ENCODE data around the gene HOXC9.
A peak's percentile ranks its signal among the peaks of the same experiment; 100 is the strongest.

Gene HOXC9

GRCh38 chr12:53989227-53990113, 10.5 kb upstream of the HOXC9 start:
- DNase-seq = peak; percentile 23 to 45

DNA sequence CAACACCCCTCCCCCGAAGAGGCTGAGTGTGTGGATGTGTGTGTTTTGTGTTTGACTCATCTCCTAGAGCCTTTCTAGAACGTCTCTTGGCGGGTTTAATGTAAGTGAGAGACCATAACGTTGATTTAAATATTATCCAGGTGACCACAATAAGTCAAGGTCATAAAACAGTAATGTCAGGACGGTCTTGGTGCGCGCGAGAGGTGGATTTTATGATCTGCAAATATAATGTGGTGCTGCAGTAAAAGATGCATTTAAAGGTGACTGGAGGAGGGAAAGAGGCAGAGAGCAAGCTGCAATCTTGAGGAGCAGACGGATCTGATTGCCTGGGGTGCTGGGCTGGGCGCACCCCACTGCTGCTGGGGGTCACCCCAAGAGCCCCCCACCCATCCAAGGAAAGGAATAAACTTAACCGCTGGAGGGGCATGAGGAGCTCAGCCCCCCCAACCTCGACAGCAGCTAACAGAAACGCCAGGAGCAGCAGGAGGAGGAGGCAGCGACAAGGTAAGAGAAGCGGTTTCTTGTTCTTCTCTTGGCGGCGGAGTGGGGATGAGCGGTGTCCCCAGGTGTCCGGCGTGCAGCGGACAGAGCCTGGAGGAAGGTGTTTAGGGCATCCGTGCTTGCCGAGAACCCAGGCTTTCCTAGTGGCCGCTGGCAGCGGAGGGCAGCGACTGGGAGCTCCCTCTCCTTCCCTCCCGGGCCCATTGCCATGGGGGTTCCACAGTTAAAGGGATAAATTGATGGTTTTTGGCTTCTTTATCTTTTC, 9.5 kb upstream of the HOXC9 start:
- no peak for DNase-seq

DNA sequence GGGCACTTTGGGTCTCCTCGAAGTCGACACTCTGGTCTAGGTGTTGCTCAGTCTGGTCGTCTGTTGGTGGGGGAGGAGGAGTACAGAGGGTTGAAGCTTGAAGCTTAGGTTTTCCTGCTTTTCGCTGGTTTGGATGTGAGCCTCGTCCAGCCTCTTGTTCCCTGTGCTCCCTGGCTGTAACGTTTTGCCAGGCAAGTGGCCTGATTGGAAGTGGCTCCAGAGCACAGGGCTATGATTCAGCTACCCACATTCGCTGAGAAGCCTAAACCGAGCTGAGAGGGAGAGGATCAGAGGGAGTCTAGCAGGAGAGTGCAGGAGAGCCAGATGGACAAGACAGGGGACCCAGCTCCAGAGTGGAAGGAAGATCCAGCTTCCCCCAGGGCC, 8.9 kb upstream of the HOXC9 start:
- no peak for DNase-seq

DNA sequence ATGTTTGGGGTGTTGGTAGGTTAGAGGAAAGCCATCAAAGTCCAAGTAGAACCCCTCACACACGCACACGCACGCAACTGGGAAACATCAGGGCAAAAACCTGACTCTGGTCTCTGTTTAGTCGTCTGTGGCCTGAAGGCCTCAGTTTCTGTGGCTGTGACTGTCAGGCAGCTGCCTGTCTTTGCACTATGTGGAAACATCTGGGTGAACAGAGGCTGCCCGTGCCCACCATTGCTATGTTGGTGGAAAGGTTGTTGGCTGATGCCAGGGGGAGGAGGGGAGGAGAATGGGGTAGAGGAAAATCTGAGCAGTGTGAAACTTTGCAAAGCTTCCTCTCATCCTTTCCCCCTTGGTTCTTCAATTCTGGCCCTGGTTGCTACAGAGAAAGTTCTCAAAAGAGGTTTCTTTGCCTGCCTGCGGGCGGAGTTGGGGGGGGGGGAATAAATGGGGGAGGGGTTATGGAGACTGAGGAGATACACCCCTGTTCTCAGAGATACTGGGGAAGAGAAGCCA, 7.5 kb upstream of the HOXC9 start:
- no peak for DNase-seq

- DNase-seq = no peak
Measured at GRCh38 chr12:53993162-53994008, 6.6 kb upstream of the HOXC9 start.

DNA sequence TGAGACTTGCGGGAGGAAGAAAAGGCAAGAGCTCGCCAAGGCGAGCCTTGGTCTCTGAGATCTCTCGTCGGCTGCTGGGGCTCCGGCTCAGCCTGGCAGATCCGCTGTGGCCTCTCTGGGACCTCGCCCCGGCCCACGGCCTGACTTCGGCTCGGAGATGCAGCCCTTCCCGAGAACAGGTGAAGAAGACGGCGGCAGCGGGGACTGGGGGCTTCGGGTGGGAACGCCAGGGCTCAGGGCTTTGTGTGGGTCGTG, 6.0 kb upstream of the HOXC9 start:
- DNase-seq = no peak

DNA sequence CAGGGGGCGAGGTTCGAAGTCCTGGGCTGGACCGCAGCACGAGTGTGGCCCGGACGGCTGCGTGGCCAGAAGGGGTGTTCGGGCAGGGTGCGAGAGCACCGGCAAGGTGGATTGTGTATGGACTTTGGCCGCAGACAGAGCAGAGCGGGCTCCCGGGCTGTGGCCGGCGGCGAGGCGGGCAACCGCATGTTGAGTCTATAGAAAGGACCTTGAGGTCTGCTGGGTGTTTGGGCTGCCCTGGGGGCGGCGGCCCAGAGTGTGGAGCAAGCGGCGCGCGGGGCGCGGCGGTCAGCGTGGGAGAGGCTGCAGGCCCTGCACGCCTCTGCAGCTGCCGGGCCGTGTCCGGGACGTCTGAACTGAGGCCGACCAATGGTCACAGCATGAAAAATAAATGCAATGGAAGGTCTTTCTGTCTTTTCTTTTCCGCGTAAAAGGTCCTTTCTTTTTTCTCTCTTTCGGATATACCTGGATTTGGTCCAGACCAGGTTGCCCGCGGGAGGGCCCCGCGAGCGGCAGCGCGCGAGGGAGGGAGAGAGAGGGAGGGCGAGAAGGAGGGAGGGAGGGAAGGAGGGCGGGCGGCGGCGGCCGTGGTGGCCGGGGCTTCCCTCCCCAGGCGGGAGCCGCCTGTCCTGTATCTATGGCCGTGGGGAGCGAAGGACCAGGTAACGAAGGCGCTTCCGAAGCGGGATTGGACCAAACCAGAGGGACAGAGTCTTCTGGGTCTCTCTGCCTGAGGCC, 5.5 kb upstream of the HOXC9 start:
- DNase-seq = no peak

GRCh38 chr12:53995002-53995377, 5.0 kb upstream of the HOXC9 start:
- no peak for DNase-seq

DNA sequence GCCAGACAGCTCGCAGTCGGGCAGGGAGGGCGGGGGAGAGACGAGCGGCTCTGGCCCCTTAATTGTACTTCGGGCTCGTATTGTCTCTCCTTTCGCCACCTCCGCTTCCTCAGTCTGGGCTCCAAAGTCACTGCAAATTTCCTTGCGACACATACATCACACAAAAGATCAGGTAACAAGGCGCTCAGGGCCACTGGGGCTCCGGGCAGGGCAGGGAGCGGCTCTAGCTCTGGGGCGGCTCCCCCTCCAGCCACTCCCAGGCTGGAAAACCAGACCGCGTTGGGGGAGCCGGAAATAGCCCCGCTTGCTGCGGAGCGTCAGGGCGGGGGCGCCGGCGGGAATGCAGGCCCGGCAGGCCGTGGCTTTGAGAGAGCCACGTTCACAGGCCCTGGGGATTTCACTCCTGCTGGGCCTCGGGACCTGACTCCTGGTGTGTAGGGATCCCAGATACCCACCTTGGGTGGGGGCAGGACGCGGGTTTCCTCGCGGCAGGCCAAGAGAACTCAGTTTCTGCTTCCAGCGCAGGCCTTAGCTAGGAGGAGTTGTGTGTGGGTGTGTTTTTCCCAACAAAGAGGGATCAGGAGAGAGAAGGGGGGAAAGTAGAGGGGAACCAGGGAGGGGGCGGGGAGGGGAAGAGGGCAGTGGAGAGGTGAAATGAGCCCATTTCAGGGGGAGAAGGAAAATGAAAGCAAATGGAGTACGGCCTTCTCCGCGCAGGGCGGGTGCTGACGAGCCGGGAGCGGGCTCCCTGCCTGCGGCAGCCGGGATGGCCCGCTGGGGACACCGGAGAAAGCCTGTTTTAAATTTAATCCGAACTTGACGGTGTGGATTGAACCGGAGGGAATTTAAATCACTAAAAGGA, 4.4 kb upstream of the HOXC9 start:
- DNase-seq = no peak

DNA sequence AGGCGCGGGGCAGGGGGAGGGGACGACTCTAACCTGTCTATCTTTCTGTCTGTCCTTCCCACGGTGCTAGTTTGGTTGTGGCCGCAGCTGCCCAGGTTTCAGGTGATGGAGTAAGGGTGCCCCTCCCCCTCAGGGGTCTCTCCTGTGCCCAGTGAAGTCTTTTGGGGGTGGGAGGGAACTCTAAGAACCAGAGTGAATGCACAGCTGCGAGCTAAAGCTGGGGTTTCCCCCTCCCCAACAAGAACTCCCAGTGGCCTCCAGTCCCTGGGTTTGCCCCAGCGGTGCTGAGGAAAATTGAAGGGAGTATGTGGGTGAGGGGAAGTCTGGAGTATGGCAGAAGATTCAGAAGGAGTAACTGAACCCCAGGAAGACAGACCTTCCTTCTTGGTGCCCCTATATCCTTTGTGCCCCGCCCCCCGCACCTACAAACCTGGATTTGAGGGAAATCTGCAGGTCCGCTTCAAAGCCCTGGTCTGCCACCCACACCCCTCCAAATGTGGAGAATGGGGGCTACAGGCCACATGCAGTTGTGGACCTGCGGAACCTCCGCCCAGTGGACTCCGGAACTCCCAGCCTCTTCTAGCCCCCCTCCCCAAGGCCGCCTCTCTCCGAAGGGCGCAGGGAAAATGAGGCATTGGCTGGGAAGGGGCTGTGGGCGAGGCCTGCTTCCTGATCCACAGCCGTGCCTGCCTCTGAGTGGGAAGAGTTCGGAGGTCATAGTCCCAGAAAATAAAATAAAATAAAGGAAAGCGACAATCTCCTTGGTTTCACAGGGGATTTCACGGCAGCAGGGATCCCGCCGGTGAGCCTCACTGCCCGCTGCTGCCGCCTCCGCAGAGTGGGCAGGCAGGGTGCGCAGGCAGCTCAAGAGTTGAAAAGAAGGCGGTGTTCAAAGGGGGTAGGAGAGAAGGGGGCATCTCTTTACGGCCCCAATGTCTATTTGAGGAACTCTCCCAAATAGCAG, 3.4 kb upstream of the HOXC9 start:
- no peak for DNase-seq

DNA sequence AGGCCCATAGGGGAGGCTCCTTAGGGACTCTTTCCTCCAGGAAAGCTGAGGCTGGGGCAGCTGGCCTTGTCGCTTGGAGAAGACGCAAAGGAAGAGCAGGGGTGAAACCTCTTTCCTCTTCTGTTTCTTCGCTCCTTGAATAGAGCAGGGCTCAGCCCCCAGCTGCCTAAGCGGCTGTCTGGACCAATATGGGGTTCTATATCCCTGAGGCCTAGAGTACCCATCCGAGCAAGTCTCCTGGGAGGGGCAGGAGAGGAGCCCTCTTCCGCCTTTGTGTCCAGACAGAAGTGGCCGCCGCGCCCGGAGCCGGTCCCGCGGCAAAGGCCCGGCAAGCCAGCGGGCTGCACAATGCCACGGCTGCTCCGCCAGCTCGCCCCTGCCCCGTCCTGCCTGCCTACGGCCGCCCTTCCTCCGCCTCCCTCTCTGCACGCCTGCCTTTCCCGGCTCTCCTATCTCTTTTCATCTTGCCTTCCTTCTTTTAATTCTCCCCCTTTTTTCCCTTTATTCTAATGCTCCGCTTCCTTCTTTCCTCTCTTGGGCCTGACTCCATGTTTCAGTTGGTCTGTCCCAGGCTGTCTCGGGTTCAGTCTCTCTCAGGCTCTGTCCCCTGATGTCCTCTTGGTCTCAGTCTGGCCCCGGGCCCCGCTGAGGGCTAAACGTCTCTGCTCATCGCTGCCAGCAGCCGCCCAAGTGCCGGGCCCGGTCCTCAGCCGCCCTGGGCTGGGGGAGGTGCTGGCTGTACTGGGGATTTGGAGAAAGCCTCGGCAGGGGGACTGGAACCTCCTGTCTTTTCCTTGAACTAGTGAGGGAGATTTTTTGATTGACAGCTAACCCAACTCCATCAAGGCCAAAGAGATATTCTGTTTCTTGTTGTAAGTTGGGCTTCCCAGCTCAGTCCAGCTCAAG, 2.5 kb upstream of the HOXC9 start:
- DNase-seq = no peak

GRCh38 chr12:53998110-53998899, 1.7 kb upstream of the HOXC9 start:
- no peak for DNase-seq

DNA sequence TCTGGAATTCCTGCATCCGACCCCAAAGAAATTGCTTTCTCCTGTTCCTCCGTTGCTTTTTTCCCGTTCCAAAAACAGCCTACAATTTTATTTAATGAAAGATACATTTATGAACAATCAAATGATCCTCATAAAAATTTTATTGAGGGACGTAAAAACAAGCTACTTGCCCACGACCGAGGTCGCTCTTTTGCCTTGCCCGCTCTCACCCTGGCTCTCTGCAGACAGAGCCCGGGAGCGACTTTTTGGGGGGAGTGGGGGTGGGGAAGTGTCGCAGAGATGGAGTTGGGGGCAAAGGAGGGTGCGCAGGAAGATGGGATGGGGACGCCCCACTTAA, 1.1 kb upstream of the HOXC9 start:
- DNase-seq = no peak

GRCh38 chr12:53999559-54000115, 324 bp upstream of the HOXC9 start:
- DNase-seq = peak in 1 of 2 donors; percentile 26

GRCh38 chr12:54001283-54002187, 1.6 kb downstream of the HOXC9 start:
- DNase-seq = no peak

DNA sequence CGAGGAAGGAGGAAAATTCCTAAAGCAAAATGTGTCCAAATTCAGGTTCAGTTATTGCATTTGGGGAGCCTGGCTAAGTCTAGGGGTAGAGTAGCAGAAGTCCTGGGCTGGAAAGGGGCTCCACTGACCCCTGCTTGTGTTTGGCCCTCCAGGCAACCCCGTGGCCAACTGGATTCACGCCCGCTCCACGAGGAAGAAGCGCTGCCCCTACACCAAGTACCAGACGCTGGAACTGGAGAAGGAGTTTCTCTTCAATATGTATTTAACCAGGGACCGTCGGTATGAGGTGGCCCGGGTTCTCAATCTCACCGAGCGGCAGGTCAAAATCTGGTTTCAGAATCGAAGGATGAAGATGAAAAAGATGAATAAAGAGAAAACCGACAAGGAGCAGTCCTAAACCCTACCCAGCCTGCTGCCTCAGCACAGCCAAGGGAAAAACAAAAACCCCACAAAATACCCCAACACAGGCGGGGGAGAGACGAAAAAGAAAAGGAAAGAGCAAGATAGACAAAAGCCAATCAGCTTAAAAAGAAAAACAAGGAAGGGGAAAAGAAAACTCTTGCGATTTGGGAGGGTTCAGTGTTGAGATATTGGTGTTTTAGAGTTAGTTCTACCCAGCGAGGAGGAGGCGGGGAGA, 2.4 kb downstream of the HOXC9 start:
- no peak for DNase-seq
